DMS 273 treated with DMSO at 0.1 percent for 48 hours (cell line): ENCODE results near the gene PRADC1.
"Not testable (repeated sequence)": the region's sequence is repeated elsewhere in the genome, so short reads cannot be mapped to it uniquely, and the experiment has no call there.

Experiments
- DNase-seq: peaks from one replicate; lab custom pipeline; 2025; lab: John Stamatoyannopoulos, UW

The PRADC1 gene

DNA sequence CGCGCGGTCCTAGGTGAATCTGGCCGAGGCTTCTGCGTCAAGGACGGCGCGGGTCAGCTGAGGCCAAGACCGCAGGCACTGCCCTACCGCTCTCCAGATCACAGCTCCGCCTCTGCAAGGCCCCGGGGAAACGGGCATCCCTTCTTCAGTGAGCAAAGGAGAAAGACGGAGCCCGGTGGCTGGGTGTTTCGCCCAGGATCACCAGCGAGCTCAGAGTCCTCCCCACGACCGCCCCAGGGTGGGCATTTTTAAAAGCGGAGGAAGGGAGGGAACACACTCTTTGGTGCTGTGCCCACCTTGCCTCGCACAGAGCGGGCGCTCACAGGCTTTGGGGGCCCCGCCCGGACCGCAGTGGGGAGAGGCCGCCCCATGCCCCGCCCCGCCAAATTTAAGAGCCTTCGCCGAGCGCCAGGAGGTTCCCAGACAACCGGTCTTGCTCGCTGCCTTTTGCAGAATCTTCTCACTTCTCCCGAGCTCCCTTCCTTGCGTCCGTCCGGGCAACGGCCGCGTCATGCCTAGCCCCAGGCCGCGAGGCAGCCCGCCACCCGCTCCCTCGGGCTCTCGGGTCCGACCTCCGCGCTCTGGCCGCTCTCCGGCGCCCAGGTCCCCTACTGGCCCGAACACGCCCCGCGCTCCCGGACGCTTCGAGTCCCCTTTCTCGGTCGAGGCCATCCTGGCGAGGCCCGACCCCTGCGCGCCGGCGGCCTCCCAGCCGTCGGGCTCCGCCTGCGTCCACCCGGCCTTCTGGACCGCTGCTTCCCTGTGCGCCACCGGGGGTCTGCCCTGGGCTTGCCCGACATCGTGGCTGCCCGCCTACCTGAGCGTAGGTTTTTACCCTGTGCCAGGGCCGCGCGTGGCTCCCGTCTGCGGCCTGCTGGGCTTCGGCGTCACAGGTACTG, 30.6 kb downstream of the PRADC1 start, which contains the start of gene NOTO:
TSS of gene NOTO (plus strand) at position 419 of the 899 bp plus-strand sequence. CDS start at position 512, 93 bp downstream.
- no peak for DNase-seq

DNA sequence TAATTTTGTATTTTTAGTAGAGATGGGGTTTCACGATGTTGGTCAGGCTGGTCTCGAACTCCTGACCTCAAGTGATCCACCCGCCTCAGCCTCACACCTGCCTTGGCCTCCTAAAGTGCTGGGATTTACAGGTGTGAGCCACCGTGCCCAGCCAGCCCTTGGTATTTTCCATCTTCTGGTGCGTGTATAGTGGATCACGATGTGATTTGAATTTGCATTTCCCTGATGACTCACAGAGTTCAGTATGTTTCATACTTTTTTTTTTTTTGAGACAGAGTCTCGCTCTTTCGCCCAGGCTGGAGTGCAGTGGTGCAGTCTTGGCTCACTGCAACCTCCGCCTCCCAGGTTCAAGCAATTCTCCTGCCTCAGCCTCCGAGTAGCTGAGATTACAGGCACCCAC, 32.8 kb downstream of the PRADC1 start:
- not testable (repeated sequence) for DNase-seq

- DNase-seq, result no peak
Measured at GRCh38 chr2:73197579-73197978, 35.5 kb downstream of the PRADC1 start.

- no peak for DNase-seq
Measured at GRCh38 chr2:73187549-73187948, 45.5 kb downstream of the PRADC1 start.

DNA sequence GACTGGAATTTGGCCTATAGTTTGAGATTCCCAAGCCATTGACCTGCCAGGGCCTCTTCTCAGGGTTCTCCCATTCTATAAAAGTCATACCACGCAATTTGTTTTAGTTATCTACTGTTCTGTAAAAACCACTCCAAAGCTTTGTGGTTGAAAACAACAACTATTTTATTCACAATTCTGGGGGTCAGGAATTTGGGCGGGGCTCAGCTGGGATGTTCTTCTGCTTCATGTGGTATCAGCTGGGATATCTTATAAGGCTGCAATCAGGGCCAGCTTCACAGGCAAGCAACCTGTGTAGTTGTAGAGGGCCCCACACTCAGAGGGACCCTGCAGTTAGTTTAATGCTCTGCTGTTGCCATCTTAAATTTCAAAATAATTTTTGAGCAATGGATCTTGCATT, 47.1 kb downstream of the PRADC1 start:
- no peak for DNase-seq
